ENCODE data around the gene MAP2K5. TPM values are rescaled to one million over a fixed set of nuclear protein-coding genes. Genes with fewer than 3 reads are reported as not detected.
A peak's percentile ranks its signal among the peaks of the same experiment; 100 is the strongest.

Gene MAP2K5
- total and polyA plus RNA-seq, 2 experiments from 2014 or later, result 12.4 to 13.7 TPM

DNA sequence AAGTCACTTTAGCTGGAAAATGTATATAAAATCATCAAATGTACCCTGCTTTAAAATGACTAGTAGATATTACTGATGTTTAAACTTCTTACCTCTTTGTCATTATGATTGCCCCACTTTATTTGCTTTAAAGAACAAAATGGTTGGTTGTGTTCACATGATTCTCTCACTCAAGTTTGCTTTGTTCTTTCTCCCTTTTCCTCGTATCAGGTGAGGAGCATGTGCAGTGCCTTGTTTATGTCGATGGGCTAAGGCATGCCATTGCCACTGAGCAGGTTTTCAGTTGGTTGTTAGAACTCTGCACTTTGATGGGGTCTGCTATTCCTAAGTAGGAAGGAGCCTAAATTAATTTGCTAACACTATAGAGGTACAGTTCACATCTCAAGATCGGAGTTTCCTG is 5.3 kb downstream of the MAP2K5 start:
- no peak overlapping the region for H3K27ac ChIP-seq

DNA sequence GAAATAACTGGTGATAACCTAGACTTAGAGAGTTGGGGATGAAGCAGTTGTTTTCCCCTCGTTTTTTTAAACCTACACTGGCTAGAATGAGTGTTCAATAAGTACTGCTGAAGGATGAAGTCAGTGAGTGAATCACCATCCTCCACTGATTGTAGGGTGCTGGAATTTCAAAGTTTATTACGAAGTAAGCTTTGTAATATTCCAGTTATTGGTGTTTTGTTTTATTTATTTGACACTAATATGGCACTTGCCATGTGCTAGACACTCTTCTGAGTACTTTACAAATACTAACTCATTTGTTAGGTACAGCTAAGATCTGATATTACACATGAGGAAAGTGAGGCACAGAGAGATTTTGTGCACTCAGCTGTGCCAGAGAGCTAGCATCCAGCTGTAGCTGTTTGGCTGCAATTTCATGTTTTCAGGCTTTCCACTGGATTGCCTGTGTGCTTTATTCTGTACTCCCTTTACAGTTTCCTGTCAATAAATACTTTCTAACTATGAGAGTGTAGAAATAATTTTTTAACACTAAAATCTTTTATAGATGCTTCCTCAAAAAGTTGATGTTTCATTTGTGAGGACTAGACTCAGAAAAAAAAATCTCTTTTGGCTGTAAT is 5.8 kb downstream of the MAP2K5 start:
- Histone ChIP-seq H3K9me2 (replicated peaks; ENCODE audit: insufficient read depth) (no peaks in the 10 kb centered on the region), H3K4me2 (peak overlapping the region; percentile 18), H3K36me3 (replicated peaks; ENCODE audit: insufficient read depth, low read depth) (no peaks in the 10 kb centered on the region), H3K27me3 (no peaks in the 10 kb centered on the region), H3K4me1 (ENCODE audit: insufficient read depth) (peaks cover 18% of the 10 kb centered on the region), H4K20me1 (ENCODE audit: insufficient read depth, poor library complexity, severe bottlenecking) (no peaks in the 10 kb centered on the region), H3K4me3 (no peak overlapping the region), H2AFZ (no peak overlapping the region), H3K79me2 (peaks cover 18% of the 10 kb centered on the region), H3K27ac (peak overlapping the region; percentile 0), H3K9me3 (ENCODE audit: low read depth) (no peaks in the 10 kb centered on the region)
- TF ChIP-seq EZH2phosphoT487 (IDR thresholded peaks at IDR 0.05; ENCODE audit: low read depth, severe bottlenecking, unreplicated experiment) (no peak), EZH2 (IDR thresholded peaks at IDR 0.05; ENCODE audit: borderline replicate concordance) (no peak)
- TF ChIP-seq, protein P1, sequence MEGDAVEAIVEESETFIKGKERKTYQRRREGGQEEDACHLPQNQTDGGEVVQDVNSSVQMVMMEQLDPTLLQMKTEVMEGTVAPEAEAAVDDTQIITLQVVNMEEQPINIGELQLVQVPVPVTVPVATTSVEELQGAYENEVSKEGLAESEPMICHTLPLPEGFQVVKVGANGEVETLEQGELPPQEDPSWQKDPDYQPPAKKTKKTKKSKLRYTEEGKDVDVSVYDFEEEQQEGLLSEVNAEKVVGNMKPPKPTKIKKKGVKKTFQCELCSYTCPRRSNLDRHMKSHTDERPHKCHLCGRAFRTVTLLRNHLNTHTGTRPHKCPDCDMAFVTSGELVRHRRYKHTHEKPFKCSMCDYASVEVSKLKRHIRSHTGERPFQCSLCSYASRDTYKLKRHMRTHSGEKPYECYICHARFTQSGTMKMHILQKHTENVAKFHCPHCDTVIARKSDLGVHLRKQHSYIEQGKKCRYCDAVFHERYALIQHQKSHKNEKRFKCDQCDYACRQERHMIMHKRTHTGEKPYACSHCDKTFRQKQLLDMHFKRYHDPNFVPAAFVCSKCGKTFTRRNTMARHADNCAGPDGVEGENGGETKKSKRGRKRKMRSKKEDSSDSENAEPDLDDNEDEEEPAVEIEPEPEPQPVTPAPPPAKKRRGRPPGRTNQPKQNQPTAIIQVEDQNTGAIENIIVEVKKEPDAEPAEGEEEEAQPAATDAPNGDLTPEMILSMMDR (IDR thresholded peaks at IDR 0.05; ENCODE audit: poor library complexity), result no peak
- WGBS (ENCODE audit: low lambda C conversion rate, missing lambda C conversion rate), result 56% methylated on average over 2 of the region's 2 CpGs
- no peak for DNase-seq (ENCODE audit: low spot score)

More for the DNA sequence above, 5.3 kb downstream of the MAP2K5 start:
- Histone ChIP-seq H3K4me3 (no peak overlapping the region), H3K79me2 (peaks cover 21% of the 10 kb centered on the region), H3K9me3 (ENCODE audit: low read depth) (no peaks in the 10 kb centered on the region), H4K20me1 (ENCODE audit: insufficient read depth, poor library complexity, severe bottlenecking) (no peaks in the 10 kb centered on the region), H3K4me1 (ENCODE audit: insufficient read depth) (peaks cover 18% of the 10 kb centered on the region), H3K9me2 (replicated peaks; ENCODE audit: insufficient read depth) (no peaks in the 10 kb centered on the region), H3K4me2 (no peak overlapping the region), H3K36me3 (replicated peaks; ENCODE audit: insufficient read depth, low read depth) (no peaks in the 10 kb centered on the region), H3K27me3 (no peaks in the 10 kb centered on the region), H2AFZ (no peak overlapping the region)
- TF ChIP-seq EZH2 (IDR thresholded peaks at IDR 0.05; ENCODE audit: borderline replicate concordance), result no peak
- TF ChIP-seq, protein P1 (IDR thresholded peaks at IDR 0.05; ENCODE audit: poor library complexity), result no peak
- TF ChIP-seq EZH2phosphoT487 (IDR thresholded peaks at IDR 0.05; ENCODE audit: low read depth, severe bottlenecking, unreplicated experiment), result no peak
- no peak for DNase-seq (ENCODE audit: low spot score)
- WGBS (ENCODE audit: low lambda C conversion rate, missing lambda C conversion rate), result 62% methylated on average over 3 of the region's 3 CpGs

DNA sequence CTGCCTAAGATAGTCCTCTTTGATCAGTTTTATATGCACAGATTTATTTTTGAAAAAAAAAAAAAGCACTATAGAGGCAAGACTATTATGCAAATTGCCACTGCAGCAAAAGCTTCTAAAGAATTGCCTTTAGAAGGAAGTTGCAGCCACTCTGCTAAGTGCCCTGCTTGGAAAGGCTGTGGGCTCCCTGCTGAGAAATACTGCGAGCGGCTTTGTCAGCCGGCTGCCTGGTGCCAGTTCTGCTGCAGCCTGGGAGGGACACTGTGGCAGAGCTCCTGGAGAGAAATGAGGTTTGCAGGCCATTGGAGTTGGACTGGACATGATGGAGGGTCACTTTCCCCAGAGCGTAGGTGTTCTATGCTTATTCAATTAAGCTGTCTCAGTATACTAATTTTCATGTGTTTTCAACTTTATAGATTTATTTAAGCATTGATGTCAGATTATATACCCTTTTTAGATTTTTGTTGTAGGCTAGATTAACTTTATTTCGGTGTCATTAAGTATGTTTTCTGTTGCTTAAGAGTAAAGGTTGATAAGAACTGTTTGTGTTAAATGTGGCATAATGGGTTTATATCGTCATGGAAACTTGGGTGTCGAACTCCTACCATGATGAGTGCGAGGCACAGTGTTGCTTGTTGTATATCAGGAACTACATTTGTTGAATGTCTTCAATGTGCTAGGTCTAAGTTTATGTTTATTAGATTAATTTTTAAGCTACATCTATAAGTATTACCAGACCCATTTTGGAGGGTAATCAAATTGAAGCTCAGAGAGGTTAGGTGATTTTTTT is 6.6 kb downstream of the MAP2K5 start:
- no peak for TF ChIP-seq EZH2phosphoT487 (IDR thresholded peaks at IDR 0.05; ENCODE audit: low read depth, severe bottlenecking, unreplicated experiment)
- no peak for TF ChIP-seq EZH2 (IDR thresholded peaks at IDR 0.05; ENCODE audit: borderline replicate concordance)
- TF ChIP-seq, protein P1 (IDR thresholded peaks at IDR 0.05; ENCODE audit: poor library complexity), result no peak
- no peaks in the 10 kb centered on the region for H4K20me1 ChIP-seq (ENCODE audit: insufficient read depth, poor library complexity, severe bottlenecking)
- H3K9me3 ChIP-seq (ENCODE audit: low read depth), result no peaks in the 10 kb centered on the region
- H2AFZ ChIP-seq, result no peak overlapping the region
- H3K27ac ChIP-seq, result peak overlapping the region; percentile 46
- H3K4me1 ChIP-seq (ENCODE audit: insufficient read depth), result peaks cover 18% of the 10 kb centered on the region
- H3K79me2 ChIP-seq, result peaks cover 11% of the 10 kb centered on the region
- WGBS (ENCODE audit: low lambda C conversion rate, missing lambda C conversion rate), result 64% methylated on average over 8 of the region's 8 CpGs
- no peaks in the 10 kb centered on the region for H3K27me3 ChIP-seq
- no peak overlapping the region for H3K4me3 ChIP-seq
- H3K9me2 ChIP-seq (replicated peaks; ENCODE audit: insufficient read depth), result no peaks in the 10 kb centered on the region
- peak overlapping the region; percentile 38 for H3K4me2 ChIP-seq
- peak; percentile 17 for DNase-seq (ENCODE audit: low spot score)
- no peaks in the 10 kb centered on the region for H3K36me3 ChIP-seq (replicated peaks; ENCODE audit: insufficient read depth, low read depth)
